ENCODE data around the gene CDC14B. TPM values are rescaled to one million over a fixed set of nuclear protein-coding genes. Genes with fewer than 3 reads are reported as not detected.

The CDC14B gene
- total RNA-seq, 1 donor: 26.8 TPM

DNA sequence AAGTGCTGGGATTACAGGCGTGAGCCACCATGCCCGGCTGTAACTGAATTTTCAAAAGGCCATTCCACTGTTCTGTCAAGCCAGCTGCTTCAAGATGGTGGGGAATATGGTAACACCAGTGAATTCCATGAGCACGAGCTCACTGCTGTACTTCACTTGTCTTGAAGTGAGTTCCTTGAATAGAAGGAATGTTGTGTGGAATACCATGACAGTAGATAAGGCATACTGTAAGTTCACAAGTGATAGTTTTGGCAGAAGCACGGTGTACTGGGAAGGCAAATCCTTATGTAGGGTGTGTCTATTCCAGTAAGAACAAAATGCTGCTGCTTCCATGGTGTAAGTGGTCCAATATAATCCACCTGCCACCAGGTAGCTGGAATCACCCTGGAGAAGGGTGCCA, 42.1 kb upstream of the CDC14B start:
- no peak for DNase-seq (ENCODE audit: low read depth)
- no peak overlapping the region for H3K4me3 ChIP-seq (ENCODE audit: low read depth, low read length)
- TF ChIP-seq, protein P1, sequence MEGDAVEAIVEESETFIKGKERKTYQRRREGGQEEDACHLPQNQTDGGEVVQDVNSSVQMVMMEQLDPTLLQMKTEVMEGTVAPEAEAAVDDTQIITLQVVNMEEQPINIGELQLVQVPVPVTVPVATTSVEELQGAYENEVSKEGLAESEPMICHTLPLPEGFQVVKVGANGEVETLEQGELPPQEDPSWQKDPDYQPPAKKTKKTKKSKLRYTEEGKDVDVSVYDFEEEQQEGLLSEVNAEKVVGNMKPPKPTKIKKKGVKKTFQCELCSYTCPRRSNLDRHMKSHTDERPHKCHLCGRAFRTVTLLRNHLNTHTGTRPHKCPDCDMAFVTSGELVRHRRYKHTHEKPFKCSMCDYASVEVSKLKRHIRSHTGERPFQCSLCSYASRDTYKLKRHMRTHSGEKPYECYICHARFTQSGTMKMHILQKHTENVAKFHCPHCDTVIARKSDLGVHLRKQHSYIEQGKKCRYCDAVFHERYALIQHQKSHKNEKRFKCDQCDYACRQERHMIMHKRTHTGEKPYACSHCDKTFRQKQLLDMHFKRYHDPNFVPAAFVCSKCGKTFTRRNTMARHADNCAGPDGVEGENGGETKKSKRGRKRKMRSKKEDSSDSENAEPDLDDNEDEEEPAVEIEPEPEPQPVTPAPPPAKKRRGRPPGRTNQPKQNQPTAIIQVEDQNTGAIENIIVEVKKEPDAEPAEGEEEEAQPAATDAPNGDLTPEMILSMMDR (IDR thresholded peaks at IDR 0.05; ENCODE audit: insufficient read depth, low read depth, low read length): no peak

DNA sequence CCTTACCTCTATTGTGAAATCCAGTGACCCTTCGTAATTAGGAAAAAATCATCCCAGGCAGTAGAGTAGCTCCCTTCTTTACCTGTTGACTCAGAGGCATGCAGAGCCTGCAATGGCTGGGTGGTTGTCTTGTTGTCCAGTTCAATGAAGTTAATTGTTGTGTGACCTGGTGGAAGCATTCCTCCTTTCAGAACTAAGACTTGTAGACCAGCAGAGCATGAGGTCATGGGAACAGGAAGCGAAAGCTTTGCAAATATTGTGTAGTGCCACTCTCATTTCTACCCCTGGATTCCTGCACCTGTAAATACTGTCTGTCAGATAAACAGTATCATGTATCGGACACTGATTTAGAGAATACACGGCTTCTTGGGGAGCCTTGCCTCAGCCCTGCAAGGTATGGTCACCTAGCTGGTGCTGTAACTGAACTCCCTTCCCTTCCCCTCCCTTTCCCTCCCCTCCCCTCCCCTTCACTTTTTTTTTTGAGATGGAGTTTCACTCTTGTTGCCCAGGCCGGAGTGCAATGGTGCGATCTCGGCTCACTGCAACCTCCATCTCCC, 41.1 kb upstream of the CDC14B start:
- DNase-seq (ENCODE audit: low read depth): no peak
- TF ChIP-seq, protein P1 (IDR thresholded peaks at IDR 0.05; ENCODE audit: insufficient read depth, low read depth, low read length): no peak

DNA sequence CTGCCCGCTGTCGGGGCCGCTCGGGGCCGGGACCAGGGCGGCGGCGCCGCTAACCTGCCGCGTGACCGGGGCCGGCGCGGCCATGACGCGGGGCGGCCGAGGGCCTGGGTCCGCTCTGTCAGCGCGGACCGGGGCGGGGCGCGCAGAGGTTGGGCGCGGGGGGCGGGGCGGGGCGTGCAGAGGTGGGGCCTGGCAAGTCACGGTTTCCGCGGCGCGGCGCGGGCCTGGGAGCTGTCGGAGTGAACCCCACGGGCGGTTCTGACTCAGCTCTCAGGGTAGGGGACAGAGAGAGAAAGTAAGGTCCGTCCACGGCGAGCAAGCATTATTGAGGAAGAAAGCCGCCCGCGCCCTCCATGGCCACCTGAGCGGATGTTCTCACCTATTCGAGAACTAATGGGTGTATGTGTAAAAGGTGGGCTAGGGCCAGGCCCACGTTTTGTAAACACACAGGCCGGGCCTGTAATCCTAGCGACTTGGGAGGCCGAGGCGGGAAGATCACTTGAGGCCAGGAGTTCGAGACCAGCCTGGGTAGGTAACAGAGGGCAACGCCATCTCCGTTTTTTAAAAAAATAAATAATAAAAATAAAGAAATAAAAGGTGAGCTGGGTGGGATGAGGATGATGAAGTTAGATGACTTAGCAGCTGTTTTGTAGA, 35.7 kb upstream of the CDC14B start, which contains the start of gene PRXL2C:
Gene PRXL2C, minus strand, starts transcription at position 120 of the 654 bp plus-strand sequence. Its CDS starts 36 bp downstream, at position 84.
- TF ChIP-seq, protein P1 (IDR thresholded peaks at IDR 0.05; ENCODE audit: insufficient read depth, low read depth, low read length): no peak
- peak; percentile 79 for DNase-seq (ENCODE audit: low read depth)
- H3K4me3 ChIP-seq (ENCODE audit: low read depth, low read length): peak within 1 kb of the TSS; percentile 70

More for the DNA sequence above, 41.1 kb upstream of the CDC14B start:
- no peak overlapping the region for H3K4me3 ChIP-seq (ENCODE audit: low read depth, low read length)

DNA sequence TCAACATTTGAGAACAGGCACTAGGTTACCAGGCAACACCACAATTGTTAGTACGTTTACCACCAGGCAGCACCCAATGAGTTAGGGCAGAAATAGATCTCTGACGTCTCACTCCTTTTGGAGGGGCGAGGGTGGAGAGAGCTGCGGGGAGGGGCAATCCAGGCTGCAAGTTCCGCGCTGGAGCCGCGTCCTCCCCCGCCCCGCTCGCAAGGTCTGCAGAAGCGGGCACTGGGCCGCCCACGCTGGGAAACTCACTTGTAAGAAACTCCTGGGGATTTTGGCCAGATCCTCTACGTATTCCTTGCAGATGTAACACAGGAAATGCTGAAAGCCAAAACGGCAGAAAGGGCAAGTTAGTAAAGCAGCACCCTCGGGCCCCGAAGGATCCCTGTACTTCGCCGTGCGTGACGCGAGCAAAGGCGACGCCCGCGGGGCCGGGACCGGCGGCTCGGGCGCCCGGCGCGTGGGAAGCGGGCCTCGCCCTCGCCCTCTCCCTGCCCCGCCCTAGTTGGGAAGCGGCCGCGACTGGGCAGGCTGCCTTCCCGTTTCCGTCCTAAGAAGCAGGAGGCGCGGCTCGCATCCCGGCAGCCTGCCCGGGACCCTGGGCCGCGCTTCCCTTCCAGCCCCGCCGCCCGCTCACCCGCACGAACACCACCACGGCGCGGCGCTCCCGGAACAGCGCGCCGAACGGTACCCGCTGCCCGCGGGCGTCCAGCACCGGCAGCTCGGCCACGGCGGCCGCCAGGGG, 35.0 kb upstream of the CDC14B start:
- peak; percentile 87 for DNase-seq (ENCODE audit: low read depth)
- H3K4me3 ChIP-seq (ENCODE audit: low read depth, low read length): peak overlapping the region; percentile 70
- TF ChIP-seq, protein P1 (IDR thresholded peaks at IDR 0.05; ENCODE audit: insufficient read depth, low read depth, low read length): no peak

DNA sequence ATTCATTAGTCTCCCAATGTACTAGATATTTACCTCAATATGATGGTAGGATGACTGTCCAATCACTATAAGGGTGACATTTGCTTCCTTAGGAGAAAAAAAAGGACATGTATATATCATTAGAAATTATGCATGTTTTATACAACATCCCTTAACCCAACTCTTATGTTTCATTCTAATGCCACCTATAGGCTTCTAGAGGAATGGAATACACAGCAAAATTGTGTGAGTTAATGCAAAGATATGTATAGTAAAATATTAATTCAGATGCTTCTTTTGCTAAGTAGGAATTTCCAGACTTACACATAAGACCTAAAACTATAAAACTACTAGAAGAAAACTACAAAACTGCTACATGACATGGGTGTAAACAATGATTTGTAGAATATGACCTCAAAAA, 32.0 kb upstream of the CDC14B start:
- H3K4me3 ChIP-seq (ENCODE audit: low read depth, low read length): no peak overlapping the region
- peak; percentile 38 for DNase-seq (ENCODE audit: low read depth)
- TF ChIP-seq, protein P1 (IDR thresholded peaks at IDR 0.05; ENCODE audit: insufficient read depth, low read depth, low read length): peak; percentile 55

DNA sequence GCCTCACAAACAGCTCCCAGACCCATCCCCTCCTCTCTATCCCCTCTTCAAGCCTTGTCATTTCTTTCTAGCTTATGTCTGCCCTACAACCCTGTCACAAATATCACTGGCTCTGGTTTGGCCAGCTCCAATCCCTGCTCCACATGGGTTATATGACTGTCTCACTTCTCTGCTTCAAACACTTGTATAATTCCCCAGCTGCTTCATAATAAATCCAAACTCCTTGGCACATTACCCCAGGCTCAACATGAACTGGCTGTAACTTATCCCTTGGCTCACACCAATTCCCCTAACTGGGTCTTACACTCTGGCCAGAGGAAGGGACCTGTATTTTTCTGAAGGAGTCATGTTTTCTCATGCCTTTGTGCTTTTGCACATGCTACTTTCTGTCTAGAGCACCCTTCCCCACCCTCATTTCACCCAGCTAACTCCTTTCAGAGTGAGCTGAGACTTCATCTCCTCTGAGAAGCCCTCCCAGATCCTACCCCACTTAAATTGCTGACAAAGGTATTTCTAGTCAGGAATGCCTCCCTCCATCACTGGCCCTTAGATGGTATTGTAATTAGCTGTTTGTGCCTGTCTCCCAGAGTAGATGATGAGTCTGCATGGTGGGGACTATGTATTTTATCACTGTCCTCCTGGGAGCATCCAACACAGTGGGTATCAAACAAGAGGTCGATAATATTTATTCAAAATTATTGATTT, 30.1 kb upstream of the CDC14B start:
- TF ChIP-seq, protein P1 (IDR thresholded peaks at IDR 0.05; ENCODE audit: insufficient read depth, low read depth, low read length): no peak
- DNase-seq (ENCODE audit: low read depth): no peak
- no peak overlapping the region for H3K4me3 ChIP-seq (ENCODE audit: low read depth, low read length)

Data from fibroblast of villous mesenchyme (primary cell).